ENCODE data around the gene PRR14.

The PRR14 gene

GRCh38 chr16:30660424-30661261, 9.9 kb downstream of the PRR14 start:
- DNase-seq = no peak

- DNase-seq = no peak
Measured at GRCh38 chr16:30662449-30662848, 11.7 kb downstream of the PRR14 start.

GRCh38 chr16:30663038-30663437, 12.3 kb downstream of the PRR14 start:
- no peak for DNase-seq

DNA sequence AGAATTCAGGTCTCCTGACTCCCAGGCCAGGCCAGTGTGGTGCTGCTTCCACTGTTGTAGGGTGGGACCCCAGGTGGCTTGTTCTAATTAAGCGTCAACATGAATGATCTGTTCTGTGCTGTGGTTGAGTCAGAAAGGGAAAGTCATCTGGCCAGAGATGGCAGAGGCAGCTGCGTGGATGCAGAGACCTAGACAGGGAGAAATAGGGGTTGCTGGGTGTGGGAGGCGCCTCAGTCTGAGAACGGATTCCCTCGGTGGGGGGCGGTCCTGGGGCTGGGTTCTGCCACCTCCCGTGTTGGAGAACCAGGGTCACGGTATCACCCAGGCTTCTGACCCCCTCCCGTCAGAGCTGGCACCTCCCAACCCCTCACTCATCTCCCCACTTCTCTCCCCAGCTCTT, 13.1 kb downstream of the PRR14 start:
- DNase-seq = no peak

DNA sequence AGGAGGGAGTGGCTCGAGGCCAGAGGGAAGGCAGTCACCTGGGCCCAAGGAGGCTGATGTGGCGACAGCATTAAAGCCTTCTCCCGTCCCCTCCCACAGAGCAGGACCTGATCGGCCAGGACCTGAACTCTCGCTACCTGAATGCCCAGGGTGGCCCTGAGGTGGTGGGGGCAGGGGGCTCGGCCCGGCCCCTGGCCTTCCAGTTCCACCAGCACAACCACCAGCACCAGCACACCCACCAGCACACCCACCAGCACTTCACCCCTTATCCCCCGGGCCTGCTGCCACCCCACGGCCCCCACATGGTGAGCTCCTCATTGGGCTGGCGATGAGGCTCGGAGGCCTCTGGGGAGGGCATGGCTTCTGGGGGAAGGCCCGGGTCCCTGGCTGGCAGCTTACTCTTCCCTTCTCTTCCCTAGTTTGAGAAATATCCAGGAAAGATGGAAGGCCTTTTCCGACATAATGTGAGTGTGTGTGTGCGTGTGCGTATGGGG, 13.9 kb downstream of the PRR14 start:
- DNase-seq = no peak

DNA sequence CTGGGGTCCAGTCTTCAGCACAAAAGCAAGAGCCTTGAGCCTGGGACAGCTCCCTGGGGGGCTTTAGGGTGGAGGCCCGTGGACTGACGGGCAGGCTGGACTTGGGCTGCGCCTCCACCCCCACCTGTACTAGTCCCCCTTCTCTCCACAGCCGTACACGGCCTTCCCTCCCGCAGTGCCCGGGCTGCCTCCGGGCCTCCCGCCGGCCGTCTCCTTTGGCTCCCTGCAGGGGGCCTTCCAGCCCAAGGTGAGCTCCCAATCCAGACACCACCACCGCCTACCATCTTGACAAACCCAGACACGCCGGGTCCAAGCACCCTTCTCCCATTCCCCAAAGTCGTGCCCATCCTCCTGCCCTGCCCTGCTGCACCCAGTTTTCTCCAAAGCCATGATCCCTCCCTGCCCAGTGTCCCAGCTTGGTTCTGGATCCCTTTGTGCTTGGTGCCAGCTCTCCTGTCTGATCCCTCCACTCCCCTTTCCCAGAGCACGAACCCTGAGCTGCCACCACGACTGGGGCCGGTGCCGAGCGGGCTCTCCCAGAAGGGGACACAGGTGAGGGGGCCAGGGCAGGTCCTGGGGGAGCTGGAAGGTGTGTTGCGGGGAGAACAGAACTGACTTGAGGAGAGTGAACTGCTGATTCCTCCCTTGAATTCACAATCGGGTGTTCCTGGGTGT, 14.5 kb downstream of the PRR14 start:
- no peak for DNase-seq

DNA sequence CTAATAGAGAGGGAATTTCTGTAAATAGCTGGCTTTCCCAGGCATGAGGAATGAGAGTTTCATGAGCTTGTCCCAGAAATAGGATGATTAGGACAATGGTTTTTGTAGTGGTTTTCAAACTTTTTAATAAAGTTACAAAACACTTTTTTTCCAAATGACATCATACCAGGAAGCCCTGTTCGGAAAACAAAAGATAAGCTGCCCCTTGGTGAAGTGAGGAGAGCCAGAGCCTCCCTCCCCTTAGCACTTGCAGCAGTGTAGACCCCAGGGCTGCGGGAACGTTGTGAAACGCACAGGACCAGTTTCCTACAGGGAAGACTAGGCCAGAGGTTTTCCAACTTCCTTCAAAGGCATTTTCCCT, 15.1 kb downstream of the PRR14 start:
- DNase-seq = no peak

DNA sequence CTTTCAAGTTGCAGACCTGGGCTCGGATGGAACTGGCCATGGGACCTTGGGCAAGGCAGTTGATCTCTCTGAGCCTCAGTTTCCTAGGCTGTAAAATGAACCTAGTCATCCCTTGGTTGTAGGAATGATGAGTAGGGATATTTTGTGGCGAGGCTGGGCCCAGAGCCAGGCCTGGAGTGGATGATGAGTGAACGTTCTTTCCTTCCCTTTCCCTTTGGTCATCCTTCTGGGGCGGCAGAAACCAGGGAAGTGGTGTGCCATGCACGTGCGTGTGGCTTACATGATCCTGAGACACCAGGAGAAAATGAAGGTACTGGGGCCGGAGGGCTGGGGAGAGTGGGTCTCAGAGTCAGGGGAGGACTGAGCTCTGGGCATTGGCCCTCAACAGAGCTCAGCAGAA, 15.9 kb downstream of the PRR14 start:
- DNase-seq = no peak

GRCh38 chr16:30667361-30667905, 16.7 kb downstream of the PRR14 start:
- no peak for DNase-seq

- DNase-seq = no peak
Measured at GRCh38 chr16:30668393-30668792, 17.6 kb downstream of the PRR14 start.

DNA sequence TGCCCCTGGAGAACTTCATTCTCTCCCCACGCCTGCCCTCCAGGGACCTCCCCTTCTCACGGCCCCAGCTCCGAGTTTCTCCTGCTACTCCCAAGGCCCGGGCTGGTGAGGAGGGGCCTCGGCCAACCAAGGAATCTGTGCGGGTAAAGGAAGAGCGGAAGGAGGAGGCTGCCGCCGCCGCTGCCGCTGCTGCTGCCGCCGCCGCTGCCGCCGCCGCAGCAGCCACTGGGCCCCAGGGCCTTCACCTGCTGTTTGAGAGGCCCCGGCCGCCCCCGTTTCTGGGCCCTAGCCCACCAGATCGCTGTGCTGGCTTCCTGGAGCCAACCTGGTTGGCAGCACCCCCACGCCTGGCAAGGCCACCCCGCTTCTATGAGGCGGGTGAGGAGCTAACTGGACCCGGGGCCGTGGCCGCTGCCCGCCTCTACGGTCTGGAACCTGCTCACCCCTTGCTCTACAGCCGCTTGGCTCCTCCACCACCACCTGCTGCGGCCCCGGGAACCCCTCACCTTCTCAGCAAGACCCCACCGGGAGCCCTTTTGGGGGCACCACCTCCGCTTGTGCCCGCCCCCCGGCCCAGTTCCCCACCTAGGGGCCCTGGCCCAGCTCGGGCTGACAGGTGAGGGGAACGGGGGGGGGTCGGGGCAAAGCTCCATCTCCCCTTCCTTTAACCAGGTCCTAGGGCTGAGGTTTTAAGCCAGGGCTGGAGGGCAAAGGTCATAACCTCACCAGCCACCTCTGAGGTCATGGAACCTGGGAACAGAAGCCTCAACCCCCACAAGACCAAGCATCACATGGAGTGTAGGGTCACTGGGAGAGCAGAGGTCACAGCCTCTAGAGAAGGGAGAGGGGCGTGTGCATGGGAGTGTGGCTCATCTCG, 18.5 kb downstream of the PRR14 start:
- no peak for DNase-seq

- DNase-seq = no peak
Measured at GRCh38 chr16:30669903-30670824, 19.4 kb downstream of the PRR14 start.

DNA sequence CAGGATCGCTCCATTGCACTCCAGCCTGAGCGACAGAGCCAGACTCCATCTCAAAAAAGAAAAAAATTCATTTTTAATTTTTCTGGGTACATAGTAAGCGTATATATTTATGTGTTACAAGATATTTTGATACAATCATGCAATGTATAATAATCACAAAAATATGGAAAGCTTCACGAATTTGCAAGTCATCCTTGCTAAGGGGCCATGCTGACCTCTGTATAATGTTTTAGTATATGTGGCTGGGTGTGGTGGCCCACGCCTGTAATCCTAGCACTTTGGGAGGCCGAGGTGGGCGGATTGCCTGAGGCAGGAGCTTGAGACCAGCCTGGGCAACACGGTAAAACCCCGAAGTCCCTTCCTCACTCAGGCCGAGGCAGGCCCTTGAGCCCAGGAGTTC, 24.4 kb downstream of the PRR14 start:
- no peak for DNase-seq

DNA sequence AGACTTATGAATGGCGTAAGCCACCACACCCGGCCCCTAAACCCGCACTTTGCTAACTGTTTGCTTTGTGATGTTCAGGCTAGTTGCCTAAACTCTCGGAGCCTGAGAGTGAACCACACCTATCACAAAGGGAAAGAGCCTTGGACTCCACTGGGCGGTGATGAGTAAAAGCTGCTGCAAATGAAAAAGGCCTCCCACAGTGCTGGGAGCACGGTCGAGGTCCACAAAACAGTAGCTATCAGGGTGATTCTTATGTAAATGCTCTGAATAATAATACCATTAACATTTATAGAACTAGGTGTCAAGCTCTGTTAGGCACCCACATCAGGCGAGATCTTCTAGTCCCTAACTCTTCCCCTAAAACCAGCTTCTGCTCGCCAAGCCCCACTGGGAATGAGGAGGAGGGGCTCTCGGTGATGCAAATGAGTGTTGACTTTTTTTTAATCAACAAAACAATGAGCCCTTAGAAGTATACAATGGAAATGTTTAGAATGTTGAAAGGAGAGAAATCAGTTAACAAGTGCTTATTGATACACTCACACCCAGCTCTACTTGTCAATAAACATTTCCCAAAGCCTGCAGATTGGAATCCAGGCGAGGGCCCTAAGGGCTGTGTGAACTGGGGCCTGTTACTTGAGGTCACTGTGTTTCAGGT, 27.3 kb downstream of the PRR14 start:
- no peak for DNase-seq

DNA sequence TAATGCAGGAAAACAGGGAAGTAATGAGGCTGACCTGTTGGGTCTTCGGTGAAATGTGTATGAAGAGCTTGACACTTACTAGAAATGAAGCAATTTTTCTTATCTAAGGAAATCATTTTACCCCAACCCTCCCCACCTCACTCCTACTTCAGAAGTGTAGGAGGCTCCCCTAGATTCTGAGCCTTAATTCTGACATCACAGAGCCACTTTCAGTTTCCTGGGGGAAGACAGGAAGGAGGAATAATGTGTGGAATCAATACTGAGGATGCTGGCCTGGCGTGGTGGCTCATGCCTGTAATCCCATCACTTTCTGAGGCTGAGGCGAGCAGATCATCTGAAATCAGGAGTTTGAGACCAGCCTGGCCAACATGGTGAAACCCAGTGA, 27.8 kb downstream of the PRR14 start:
- DNase-seq = no peak

GRCh38 chr16:30680326-30680725, 29.6 kb downstream of the PRR14 start:
- no peak for DNase-seq

- no peak for DNase-seq
Measured at GRCh38 chr16:30688701-30689100, 37.9 kb downstream of the PRR14 start.

DNA sequence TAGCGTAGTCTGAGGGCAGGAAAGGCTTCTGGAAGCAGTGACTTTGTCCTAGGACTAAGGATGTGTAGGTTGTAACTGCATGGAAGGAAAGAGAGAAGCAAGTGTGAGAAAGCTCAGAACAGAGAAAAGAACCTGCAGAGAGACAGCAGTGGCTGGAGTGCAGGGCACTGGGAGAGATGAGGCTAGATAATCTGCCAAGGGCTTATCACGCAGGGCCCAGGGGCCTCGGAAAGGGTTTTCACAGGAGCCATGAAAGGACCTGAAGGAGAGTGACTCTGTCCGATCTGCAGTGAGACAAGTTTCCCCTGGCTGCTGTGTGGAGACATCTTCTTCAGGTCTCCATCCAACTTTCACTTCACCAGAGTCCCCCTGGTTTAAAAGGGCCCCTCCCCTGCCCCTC, 41.1 kb downstream of the PRR14 start:
- no peak for DNase-seq

- no peak for DNase-seq
Measured at GRCh38 chr16:30692396-30693064, 41.8 kb downstream of the PRR14 start.

GRCh38 chr16:30694926-30695693, 44.4 kb downstream of the PRR14 start:
- no peak for DNase-seq
